ENCODE data around the gene ADCY6. TPM values are rescaled to one million over a fixed set of nuclear protein-coding genes. Genes with fewer than 3 reads are reported as not detected.

ADCY6 gene
- total RNA-seq, 1 experiment from 2014 or later: 24.1 TPM

- peaks cover 3% of the 10 kb centered on the region; the same call in 1 of the 2 replicates for H3K36me3 ChIP-seq (ENCODE audit: control insufficient read depth, insufficient read depth, low read length)
- H3K4me1 ChIP-seq (ENCODE audit: control insufficient read depth, insufficient read depth, low read length): 0 out of 2 replicates have a peak, but pooled peaks cover under 1% of the 10 kb centered on the region
- TF ChIP-seq POLR2AphosphoS5 (IDR thresholded peaks at IDR 0.05; ENCODE audit: low read depth, low read length): no peak
- no peak for TF ChIP-seq SIN3A (IDR thresholded peaks at IDR 0.05; ENCODE audit: borderline replicate concordance, insufficient read depth, low read depth, low read length)
- TF ChIP-seq, protein P1, sequence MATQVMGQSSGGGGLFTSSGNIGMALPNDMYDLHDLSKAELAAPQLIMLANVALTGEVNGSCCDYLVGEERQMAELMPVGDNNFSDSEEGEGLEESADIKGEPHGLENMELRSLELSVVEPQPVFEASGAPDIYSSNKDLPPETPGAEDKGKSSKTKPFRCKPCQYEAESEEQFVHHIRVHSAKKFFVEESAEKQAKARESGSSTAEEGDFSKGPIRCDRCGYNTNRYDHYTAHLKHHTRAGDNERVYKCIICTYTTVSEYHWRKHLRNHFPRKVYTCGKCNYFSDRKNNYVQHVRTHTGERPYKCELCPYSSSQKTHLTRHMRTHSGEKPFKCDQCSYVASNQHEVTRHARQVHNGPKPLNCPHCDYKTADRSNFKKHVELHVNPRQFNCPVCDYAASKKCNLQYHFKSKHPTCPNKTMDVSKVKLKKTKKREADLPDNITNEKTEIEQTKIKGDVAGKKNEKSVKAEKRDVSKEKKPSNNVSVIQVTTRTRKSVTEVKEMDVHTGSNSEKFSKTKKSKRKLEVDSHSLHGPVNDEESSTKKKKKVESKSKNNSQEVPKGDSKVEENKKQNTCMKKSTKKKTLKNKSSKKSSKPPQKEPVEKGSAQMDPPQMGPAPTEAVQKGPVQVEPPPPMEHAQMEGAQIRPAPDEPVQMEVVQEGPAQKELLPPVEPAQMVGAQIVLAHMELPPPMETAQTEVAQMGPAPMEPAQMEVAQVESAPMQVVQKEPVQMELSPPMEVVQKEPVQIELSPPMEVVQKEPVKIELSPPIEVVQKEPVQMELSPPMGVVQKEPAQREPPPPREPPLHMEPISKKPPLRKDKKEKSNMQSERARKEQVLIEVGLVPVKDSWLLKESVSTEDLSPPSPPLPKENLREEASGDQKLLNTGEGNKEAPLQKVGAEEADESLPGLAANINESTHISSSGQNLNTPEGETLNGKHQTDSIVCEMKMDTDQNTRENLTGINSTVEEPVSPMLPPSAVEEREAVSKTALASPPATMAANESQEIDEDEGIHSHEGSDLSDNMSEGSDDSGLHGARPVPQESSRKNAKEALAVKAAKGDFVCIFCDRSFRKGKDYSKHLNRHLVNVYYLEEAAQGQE (IDR thresholded peaks at IDR 0.05; ENCODE audit: insufficient read depth in 1 of 2, low read depth in 2 of 2, low read length in 1 of 2): no peak
- TF ChIP-seq, protein P2, sequence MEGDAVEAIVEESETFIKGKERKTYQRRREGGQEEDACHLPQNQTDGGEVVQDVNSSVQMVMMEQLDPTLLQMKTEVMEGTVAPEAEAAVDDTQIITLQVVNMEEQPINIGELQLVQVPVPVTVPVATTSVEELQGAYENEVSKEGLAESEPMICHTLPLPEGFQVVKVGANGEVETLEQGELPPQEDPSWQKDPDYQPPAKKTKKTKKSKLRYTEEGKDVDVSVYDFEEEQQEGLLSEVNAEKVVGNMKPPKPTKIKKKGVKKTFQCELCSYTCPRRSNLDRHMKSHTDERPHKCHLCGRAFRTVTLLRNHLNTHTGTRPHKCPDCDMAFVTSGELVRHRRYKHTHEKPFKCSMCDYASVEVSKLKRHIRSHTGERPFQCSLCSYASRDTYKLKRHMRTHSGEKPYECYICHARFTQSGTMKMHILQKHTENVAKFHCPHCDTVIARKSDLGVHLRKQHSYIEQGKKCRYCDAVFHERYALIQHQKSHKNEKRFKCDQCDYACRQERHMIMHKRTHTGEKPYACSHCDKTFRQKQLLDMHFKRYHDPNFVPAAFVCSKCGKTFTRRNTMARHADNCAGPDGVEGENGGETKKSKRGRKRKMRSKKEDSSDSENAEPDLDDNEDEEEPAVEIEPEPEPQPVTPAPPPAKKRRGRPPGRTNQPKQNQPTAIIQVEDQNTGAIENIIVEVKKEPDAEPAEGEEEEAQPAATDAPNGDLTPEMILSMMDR (IDR thresholded peaks at IDR 0.05): no peak
- no peak for TF ChIP-seq TCF7L2 (IDR thresholded peaks at IDR 0.05; ENCODE audit: low read depth, low read length)
- in situ Hi-C loops (cut with HindIII; ENCODE audit: low pct_unique_long_range_greater_than_20kb, low sequenced_read_pairs): no loop called here
- H3K9me3 ChIP-seq (ENCODE audit: control insufficient read depth, insufficient read depth, low read depth, low read length): no peaks in the 10 kb centered on the region
- intact Hi-C loops (cut with micrococcal nuclease; ENCODE audit: unreplicated experiment): no loop called here
- no peaks in the 10 kb centered on the region for H3K27me3 ChIP-seq (ENCODE audit: control insufficient read depth, insufficient read depth, low read length)
- ChIA-PET CTCF (interaction anchor here (0.5 kb wide), 1 partner anchor 35 kb away, joined by 6 read pairs; no protein-coding TSS in a partner anchor), POLR2A (no interaction called here)
- no peak for ATAC-seq
- H3K27ac ChIP-seq (ENCODE audit: low read length): no peak overlapping the region
- DNase-seq (ENCODE audit: low read depth, low spot score): no peak
- no peak overlapping the region for H3K4me3 ChIP-seq (ENCODE audit: low read depth in 2 of 2, low read length in 2 of 2)
- no TSS peak for BruUV-seq (replicated peaks)
Measured at GRCh38 chr12:48824905-48825304, 36.0 kb upstream of the ADCY6 start.

DNA sequence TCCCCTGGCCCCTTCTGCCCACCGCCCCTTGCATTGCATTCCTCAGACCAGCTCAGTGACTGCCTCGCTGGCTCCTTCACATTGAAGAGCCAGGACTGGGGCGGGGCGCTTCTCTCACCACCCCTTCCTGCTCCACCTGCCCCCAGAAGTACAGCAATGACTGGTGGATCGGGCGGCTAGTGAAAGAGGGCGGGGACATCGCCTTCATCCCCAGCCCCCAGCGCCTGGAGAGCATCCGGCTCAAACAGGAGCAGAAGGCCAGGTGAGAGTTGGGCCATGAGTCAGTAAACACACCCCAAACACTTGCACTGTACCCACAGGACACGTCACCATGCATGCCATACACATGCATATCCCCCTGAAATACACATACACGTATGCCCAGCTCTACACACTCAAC lies 35.2 kb upstream of the ADCY6 start:
- Histone ChIP-seq H3K27ac (ENCODE audit: low read length) (no peak overlapping the region), H3K36me3 (ENCODE audit: control insufficient read depth, insufficient read depth, low read length) (no peaks in the 10 kb centered on the region; the same call in 1 of the 2 replicates), H3K27me3 (ENCODE audit: control insufficient read depth, insufficient read depth, low read length) (no peaks in the 10 kb centered on the region), H3K4me1 (ENCODE audit: control insufficient read depth, insufficient read depth, low read length) (peaks cover 5% of the 10 kb centered on the region; the same call in 1 of the 2 replicates), H3K4me3 (ENCODE audit: low read depth in 2 of 2, low read length in 2 of 2) (no peak overlapping the region), H3K9me3 (ENCODE audit: control insufficient read depth, insufficient read depth, low read depth, low read length) (no peaks in the 10 kb centered on the region)
- POLR2A ChIA-PET: no interaction called here
- BruUV-seq (replicated peaks): no TSS peak
- ATAC-seq (no peak), DNase-seq (ENCODE audit: low read depth, low spot score) (no peak)
- TF ChIP-seq POLR2AphosphoS5 (IDR thresholded peaks at IDR 0.05; ENCODE audit: low read depth, low read length) (no peak), SIN3A (IDR thresholded peaks at IDR 0.05; ENCODE audit: borderline replicate concordance, insufficient read depth, low read depth, low read length) (no peak), TCF7L2 (IDR thresholded peaks at IDR 0.05; ENCODE audit: low read depth, low read length) (no peak)
- TF ChIP-seq, protein P1 (IDR thresholded peaks at IDR 0.05; ENCODE audit: insufficient read depth in 1 of 2, low read depth in 2 of 2, low read length in 1 of 2): no peak
- TF ChIP-seq, protein P2 (IDR thresholded peaks at IDR 0.05): no peak
- CTCF ChIA-PET: no interaction called here
- in situ Hi-C loops (cut with HindIII; ENCODE audit: low pct_unique_long_range_greater_than_20kb, low sequenced_read_pairs) (no loop called here), intact Hi-C loops (cut with micrococcal nuclease; ENCODE audit: unreplicated experiment) (no loop called here)
